Kidney tubule cell (primary cell): ENCODE measurements around the gene LAT.
"Not testable (repeated sequence)": the region's sequence is repeated elsewhere in the genome, so short reads cannot be mapped to it uniquely, and the experiment has no call there.

ENCODE experiments used
- DNase-seq: peaks from one replicate; pipeline ENCODE4 v3.0.0-alpha.2; 2018; ENCODE audit warnings: low spot score

LAT gene, protein sequence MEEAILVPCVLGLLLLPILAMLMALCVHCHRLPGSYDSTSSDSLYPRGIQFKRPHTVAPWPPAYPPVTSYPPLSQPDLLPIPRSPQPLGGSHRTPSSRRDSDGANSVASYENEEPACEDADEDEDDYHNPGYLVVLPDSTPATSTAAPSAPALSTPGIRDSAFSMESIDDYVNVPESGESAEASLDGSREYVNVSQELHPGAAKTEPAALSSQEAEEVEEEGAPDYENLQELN

DNA sequence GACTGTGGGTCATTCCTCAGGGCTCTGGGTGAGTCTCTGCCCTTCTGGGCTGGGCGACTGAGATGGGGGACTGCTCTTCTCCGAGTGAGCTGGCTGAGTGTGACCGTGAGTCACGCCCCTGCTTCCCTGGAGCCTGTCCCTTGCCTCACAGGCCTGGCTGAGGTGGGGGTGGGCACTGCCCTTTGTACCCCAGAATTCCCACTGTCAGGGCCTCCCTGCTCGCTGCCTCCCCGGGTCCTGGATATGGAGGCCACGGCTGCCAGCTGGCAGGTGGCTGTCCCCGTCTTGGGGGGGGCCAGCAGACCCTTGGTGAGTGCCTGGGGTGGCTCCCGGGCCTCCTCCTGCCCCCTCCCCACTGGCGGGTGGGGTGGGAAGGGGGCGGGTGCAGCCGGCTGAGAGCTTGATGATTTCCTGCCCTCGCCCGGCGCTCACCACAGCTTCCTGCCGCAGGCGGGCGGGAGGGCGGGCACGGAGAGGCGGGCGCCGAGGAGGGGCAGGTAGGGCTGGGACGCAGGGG lies at the start of gene LAT:
LAT (plus strand) TSS at position 434 of the 517 bp plus-strand sequence. CDS start 366 bp downstream, outside the sequence.
- peak; percentile 13 for DNase-seq

DNA sequence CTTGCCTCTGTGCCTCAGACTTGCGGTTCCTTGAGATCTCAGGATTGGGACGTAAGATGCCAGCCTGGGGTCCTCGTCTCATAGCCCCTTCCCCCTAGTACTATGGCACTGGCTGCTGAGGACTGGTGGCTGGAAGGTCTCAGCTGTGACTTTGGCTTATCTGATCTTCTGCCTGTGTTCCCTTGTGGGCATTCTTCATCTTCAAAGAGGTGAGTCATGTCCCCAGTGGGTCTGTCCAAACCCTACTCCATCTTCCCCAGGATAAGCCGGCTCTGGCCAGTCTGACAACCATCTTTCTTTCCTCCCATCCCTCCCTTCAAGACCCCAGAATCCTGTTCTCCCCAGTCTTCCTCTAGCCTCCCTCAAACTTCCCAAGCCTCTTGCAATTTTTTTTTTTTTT lies 49.5 kb upstream of the LAT start:
- no peak for DNase-seq

DNA sequence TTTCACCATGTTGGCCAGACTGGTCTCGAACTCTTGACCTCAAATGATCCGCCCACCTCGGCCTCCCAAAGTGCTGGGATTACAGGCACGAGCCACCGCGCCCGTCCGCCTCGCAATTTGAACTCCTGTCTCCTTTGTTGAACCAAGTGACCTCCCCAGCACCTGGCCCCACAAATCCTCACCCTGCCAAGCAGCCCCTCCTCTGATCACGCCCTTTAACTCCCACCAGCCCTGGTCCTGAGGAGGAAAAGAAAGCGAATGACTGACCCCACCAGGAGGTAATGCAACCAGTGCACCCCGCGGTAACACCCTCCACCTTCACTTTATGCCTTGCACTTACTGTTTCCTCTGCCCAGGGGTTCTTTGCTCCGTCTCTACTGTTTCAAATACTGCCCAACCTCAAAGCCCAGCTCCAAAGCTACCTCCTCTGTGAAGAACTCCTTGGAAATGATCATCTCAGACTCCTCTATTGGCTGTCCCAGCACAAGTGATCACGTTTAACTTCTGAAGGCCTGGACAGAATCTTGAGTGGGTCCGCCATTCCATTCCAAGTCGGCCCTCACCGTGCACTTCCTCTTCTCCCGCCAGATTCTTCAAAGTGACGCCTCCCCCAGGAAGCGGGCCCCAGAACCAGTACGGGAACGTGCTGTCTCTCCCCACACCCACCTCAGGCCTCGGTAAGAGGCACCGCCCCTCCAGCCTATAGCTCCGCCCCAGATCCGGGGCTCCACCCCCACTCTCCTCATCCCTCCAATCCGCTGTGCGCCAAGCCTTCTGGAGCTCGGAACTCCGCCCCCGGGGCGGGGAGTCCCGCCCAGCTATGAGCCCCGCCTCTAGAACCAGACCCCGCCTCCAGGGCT lies 48.7 kb upstream of the LAT start:
- DNase-seq = peak; percentile 51

DNA sequence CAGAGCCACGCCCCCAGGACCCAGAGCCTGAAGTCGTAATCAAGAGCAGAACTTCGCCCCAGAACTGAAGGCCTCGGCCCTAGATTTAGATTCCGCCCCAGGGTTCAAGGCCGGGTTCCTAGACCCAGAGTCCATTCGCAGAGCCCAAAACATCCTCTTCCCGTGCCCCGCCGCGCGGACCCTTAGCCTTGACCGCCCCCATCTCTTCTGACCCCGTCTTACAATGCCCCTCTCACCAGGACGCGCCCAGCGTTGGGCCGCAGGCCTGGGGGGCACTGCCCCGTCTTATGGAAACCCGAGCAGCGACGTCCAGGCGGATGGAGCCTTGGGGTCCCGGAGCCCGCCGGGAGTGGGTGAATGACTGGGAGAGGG lies 48.1 kb upstream of the LAT start:
- DNase-seq = no peak

DNA sequence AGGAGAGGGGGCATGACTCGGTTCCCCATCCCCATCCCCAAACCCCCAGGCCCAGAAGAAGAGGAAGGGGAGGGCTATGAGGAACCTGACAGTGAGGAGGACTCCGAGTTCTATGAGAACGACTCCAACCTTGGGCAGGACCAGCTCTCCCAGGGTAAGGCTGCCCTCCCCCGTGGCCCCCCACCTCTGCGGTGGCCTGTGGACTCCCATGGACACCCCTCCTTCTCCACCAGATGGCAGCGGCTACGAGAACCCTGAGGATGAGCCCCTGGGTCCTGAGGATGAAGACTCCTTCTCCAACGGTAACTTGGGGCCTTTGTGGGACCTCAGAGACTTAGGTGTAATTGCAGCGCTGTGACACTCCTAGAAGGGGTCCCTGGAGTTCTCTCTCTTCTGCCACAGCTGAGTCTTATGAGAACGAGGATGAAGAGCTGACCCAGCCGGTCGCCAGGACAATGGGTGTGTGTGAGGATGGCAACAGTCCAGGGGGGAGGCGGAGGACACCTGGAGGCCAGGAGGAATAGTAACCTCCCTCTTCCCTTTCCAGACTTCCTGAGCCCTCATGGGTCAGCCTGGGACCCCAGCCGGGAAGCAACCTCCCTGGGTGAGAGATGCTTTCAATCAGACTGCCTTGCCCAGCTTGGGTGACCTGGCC lies 47.5 kb upstream of the LAT start:
- DNase-seq = no peak

DNA sequence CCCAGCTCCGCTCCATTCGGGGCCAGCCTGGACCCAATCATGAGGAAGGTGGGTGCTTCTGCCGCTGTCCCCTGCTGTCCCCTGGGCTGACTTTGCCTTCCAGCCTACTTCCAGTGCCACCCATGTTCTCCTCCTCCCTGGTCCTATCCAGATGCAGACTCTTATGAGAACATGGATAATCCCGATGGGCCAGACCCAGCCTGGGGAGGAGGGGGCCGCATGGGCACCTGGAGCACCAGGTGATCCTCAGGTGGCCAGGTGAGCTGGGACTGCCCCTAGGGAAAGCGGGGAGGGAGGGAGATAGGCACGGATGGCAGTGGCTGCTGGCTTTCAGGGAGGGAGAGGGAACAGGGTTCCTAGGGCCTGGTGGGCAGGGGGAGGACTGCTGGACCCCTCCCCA lies 46.1 kb upstream of the LAT start:
- DNase-seq = no peak

DNA sequence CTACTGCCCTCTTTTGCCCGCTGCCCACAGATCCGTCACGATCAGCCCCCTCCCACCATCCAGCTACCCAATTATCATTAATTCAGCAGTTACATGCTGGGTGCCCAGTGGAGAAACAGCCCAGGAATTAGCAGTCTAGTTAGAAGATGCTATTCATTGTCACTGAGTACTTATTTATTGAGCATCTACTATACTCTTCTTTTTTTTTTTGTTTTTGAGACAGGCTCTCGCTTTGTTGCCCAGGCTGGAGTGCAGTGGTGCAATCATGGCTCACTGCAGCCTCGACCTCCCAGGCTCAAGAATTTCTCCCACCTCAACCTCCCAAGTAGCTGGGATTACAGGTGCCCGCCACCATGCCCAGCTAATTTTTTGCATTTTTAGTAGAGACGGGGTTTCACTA lies 45.0 kb upstream of the LAT start:
- not testable (repeated sequence) for DNase-seq

DNA sequence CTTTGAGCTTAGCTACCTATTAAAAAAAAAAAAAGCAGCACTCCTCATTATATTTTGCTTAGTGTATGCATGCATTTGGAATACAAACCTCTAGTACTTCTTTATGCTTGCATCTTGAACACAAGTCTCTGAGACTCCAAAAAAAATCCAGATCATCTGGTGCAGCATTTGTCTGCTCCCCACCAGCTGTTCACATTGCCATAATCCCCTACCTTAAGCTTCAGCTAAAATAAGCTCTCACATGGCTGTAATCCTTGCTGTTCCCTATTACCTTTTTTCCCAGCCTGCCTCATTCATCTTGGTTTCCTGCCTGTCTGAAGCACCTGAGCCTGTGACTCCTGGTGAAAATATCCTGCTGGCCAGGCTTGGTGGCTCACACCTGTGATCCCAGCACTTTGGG lies 41.6 kb upstream of the LAT start:
- DNase-seq = no peak

DNA sequence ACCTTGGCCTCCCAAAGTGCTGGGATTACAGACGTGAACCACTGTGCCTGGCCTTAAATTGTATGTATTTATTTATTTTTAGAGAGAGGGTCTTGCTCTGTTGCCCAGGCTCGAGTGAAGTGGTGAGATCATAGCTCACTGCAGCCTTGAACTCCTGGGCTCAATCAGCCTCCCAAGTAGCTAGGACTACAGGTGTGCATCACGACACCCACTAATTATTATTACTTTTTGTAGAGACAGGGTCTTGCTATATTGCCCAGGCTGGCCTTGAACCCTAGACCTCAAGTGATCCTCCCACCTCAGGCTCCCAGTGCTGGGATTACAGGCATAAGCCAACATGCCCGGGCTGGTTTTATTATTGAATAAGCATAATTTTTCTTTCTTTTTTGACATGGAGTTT lies 38.2 kb upstream of the LAT start:
- DNase-seq = no peak

DNA sequence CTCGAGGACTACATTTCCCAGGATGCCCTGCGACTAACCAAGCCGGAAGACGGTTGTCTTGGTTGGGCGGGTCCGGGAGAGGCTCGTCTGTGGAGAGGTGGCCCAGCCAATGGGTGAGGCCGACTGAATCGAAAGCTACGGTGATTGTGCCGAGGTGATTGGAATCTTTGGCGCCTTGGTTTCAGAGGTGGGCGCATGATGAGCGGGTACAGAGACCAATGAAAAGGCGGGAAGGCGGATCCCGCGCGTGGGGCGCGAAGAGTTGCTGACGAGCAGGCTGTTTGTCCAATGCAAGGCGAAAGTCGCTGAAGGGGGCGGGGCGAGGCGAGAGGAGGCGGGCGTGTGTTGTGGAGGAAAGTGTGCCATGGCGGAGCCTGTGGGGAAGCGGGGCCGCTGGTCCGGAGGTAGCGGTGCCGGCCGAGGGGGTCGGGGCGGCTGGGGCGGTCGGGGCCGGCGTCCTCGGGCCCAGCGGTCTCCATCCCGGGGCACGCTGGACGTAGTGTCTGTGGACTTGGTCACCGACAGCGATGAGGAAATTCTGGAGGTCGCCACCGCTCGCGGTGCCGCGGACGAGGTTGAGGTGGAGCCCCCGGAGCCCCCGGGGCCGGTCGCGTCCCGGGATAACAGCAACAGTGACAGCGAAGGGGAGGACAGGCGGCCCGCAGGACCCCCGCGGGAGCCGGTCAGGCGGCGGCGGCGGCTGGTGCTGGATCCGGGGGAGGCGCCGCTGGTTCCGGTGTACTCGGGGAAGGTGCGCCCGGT lies 34.0 kb upstream of the LAT start, which contains the start of gene NFATC2IP:
NFATC2IP (plus strand) TSS at position 290 of the 762 bp plus-strand sequence; CDS start at position 365, 75 bp downstream.
- DNase-seq = peak; percentile 100

DNA sequence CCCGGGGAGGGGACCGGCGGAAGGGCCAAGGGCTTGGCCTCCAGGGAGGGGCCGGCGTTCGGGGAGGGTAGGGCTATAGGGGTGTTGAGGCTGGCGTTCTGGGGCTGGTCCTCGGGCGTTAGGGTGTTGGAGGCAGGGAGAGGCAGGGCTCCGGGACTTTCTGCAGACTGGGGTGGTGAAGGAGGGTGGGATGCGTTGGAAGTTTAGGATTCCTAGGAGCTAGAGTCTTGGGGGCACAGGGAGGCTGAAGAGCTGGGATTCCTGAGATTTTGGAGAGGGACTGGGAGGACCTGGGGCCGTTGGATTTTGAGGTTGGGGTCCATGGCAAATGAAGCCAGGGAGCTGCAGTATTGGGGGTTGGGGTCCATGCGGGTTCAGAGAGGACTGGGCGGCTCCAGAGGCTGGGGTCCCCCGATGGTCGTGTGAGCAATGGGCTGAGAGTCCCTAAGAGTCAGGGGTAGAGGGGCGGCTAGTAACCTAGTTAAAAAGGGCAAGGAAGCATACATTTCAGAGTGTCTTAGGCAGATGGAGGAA lies 33.4 kb upstream of the LAT start:
- no peak for DNase-seq

DNA sequence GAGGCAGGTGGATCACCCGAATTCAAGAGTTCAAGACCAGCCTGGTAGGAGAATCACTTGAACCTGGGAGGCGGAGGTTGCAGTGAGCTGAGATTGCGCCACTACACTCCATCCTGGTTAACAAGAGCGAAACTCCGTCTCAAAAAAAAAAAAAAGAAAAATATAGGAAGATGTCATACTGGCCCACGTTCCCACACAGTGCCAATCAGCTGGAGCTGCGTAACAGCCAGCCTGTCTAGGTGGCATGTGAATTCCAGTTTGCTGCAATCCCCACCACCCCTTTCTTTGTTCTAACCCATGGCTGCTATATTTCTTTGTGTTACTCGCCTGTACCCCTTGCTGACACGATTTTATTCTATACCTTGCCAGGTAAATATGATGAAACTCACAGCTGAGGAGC lies 26.6 kb upstream of the LAT start:
- no peak for DNase-seq

DNA sequence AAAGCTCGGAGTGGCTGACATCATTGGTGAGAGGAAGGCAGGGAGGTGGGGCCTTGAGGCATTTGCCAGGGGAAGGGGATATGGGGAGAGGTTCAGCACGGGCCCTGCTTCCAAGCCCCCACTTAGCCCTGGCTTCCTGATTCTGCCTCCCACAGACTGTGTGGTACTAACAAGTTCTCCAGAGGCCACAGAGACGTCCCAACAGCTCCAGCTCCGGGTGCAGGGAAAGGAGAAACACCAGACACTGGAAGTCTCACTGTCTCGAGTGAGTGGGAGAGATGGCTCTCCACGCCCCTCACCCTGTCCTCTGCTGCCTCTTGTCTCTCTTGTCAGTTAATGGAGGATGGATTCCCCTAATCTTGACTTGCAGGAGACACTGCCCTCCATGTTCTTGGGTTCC lies 26.0 kb upstream of the LAT start:
- no peak for DNase-seq

DNA sequence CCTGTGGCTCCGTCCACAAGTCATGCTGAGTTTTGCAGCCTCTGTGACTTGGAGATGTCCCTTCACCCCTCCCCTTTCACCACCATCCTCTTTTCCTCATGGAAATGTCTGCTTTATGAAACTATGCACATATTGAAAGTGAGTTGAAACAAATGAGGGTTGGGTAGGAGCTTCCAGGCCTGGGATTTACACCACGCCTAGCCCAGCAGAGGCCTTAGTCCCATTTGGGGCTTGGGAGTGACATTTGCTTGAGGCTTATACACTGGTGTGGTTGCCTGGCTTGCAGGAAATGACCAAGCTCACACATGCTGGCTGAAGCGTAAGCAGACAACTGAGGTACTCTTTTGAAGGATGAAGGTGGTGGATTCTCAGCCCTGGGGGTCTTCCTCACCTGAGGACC lies 20.8 kb upstream of the LAT start:
- DNase-seq = no peak

DNA sequence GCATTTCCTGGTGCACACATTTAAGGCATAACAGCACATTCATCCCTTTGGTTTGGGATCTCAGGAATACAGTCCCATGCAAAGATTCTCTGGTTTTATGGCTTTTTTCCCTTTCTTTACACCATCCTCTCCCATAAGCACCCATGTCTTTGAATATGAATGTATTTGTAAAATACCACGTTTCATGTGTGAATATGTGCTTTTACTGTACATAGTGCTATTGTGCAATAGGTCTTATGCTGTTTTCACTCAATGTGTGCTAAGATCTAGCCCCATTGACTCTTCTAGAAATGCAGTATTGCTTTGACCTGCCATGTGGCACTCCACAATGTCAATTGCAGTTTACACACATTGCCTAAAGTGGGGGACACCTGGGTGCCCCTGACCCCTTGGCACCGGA lies 20.4 kb upstream of the LAT start:
- DNase-seq = no peak

DNA sequence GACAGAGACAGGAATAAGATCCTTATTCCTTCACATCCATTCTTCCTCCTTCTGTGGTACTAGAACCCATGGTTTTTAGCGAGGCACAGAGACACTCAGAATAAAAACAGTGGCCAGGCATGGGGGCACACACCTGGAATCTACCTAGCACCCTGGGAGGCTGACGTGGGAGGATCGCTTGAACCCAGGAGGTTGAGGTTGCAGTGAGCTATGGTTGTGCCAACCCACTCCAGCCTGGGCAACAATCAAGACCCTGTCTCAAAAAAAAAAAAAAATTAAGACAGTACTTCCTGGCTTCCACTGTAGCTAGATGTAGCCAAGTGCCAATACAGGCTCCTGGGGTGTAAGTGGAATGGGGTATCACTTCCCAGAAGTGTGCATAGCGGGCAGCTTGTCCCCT lies 17.7 kb upstream of the LAT start:
- DNase-seq = no peak

DNA sequence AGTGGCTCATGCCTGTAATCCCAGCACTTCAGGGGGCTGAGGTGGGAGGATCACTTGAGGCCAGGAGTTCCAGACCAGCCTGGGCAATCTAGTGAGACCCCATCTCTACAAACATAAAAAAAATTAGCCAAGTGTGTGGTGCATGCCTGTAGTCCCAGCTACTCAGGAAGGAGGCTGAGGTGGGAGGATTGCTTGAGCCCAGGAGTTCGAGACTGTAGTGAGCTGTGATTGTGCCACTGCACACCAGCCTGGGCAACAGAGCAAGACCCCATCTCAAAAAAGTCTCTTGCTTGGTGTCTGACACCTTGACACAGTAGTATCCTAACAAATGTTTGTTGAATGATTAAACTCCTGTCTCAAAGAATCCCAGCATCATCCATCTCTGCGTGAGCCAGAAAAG lies 15.2 kb upstream of the LAT start:
- DNase-seq = not testable (repeated sequence)

DNA sequence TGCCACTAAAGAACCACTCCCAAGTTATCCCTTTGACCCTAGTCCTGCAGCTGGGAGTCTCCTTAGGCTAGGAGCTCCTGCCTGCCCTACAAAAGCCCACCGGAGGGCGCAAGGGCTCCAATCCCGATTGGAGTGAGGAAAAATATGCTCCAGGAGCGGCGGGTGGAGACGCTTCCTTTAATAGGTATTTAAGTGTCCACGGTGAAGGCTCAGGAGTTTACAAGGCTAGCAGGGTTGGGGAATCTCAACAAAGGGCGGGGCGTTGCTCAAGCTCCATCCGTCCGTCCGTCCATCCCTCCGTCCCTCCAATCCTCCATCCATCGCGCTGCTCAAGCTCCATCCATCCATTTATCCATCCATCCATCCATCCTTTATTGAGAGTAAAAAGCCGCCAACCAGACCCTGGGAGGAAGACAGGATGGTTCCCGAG lies 10.8 kb upstream of the LAT start:
- peak; percentile 74 for DNase-seq

DNA sequence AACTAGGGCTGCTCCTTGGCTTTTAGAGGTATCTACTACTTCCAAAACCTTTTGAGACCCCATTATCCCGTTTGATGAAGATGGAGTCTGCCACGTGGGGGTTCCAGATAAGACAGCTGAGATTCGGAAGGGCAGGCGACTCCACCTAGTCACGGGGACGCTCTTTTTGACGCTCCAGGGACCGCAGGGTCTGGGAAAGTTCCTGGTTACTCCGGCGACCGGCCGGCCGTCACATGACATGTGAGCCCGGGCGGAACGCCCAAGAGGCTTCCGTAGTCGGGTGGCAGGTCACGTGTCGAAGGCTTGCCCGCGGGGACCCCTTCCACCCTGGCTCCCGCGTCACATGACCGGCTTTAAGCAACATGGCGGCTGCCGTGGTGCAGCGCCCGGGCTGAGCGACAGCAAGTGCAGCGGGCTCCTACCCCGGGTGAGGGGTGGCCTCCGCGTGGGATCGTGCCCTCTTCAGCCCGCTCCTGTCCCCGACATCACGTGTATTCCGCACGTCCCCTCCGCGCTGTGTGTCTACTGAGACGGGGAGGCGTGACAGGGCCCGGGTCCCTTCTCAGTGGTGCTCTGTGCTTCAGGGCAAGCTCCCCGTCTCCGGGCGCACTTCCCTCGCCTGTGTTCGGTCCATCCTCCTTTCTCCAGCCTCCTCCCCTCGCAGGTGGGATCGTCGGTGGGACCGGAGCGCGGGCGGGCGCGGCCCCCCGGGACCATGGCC lies 10.3 kb upstream of the LAT start, which contains the start of gene SPNS1:
SPNS1 (plus strand) TSS at position 342 of the 721 bp plus-strand sequence; CDS start at position 716, 374 bp downstream.
- DNase-seq = peak; percentile 96

DNA sequence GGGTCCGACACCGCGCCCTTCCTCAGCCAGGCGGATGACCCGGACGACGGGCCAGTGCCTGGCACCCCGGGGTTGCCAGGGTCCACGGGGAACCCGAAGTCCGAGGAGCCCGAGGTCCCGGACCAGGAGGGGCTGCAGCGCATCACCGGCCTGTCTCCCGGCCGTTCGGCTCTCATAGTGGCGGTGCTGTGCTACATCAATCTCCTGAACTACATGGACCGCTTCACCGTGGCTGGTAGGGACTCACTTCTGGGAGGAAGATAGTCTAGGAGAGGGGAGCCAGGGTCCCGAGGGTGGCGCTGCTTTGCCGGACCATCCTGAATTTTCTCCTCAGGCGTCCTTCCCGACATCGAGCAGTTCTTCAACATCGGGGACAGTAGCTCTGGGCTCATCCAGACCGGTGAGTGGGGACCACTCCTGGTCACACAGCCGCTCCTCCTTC lies 9.7 kb upstream of the LAT start:
- DNase-seq = peak; percentile 12
